Measurements from ENCODE around the gene EDC4.
"Not testable (repeated sequence)": the region's sequence is repeated elsewhere in the genome, so short reads cannot be mapped to it uniquely, and the experiment has no call there.

The EDC4 gene

GRCh38 chr16:67853670-67854069 is 19.2 kb upstream of the EDC4 start:
- DNase-seq = no peak

GRCh38 chr16:67855789-67856188 is 17.1 kb upstream of the EDC4 start:
- no peak for DNase-seq

GRCh38 chr16:67856927-67857546 is 15.8 kb upstream of the EDC4 start:
- DNase-seq = no peak

- no peak for DNase-seq
These were observed 15.2 kb upstream of the EDC4 start for GRCh38 chr16:67857547-67858233.

GRCh38 chr16:67858500-67858899 is 14.4 kb upstream of the EDC4 start:
- DNase-seq = no peak

GRCh38 chr16:67860589-67861398 is 12.1 kb upstream of the EDC4 start:
- no peak for DNase-seq

GRCh38 chr16:67861877-67862276 is 11.0 kb upstream of the EDC4 start:
- DNase-seq = no peak

GRCh38 chr16:67862623-67863583 is 9.9 kb upstream of the EDC4 start:
- DNase-seq = no peak

GRCh38 chr16:67864044-67864443 is 8.8 kb upstream of the EDC4 start:
- DNase-seq = not testable (repeated sequence)

- DNase-seq = no peak
These were observed 8.3 kb upstream of the EDC4 start for GRCh38 chr16:67864594-67864993.

GRCh38 chr16:67865318-67865717 is 7.5 kb upstream of the EDC4 start:
- no peak for DNase-seq

GRCh38 chr16:67868290-67868689 is 4.6 kb upstream of the EDC4 start:
- no peak for DNase-seq

GRCh38 chr16:67869653-67870052 is 3.2 kb upstream of the EDC4 start:
- no peak for DNase-seq

GRCh38 chr16:67871256-67871655 is 1.6 kb upstream of the EDC4 start:
- no peak for DNase-seq

GRCh38 chr16:67872131-67872630 is 671 bp upstream of the EDC4 start:
- no peak for DNase-seq

- DNase-seq = no peak
These were observed 851 bp downstream of the EDC4 start for GRCh38 chr16:67873435-67874370.

GRCh38 chr16:67874372-67874771 is 1.5 kb downstream of the EDC4 start:
- DNase-seq = no peak

GRCh38 chr16:67877064-67877463 is 4.2 kb downstream of the EDC4 start:
- no peak for DNase-seq

GRCh38 chr16:67878232-67878631 is 5.4 kb downstream of the EDC4 start:
- DNase-seq = no peak

- no peak for DNase-seq
These were observed 6.0 kb downstream of the EDC4 start for GRCh38 chr16:67878846-67879245.

GRCh38 chr16:67879462-67879861 is 6.6 kb downstream of the EDC4 start:
- DNase-seq = no peak
